CD14-positive monocyte (primary cell): ENCODE measurements around the gene ACP7. TPM values are rescaled to one million over a fixed set of nuclear protein-coding genes. Genes with fewer than 3 reads are reported as not detected.
A peak's percentile ranks its signal among the peaks of the same experiment; 100 is the strongest.

Source experiments
- DNase-seq, 3 donors: peaks; one replicate each; pipeline ENCODE4 v3.0.0-alpha.2; 2011 to 2022
- H2AFZ ChIP-seq: 2 replicates; pipeline ENCODE4 v1.6.0; 2012; ENCODE audit warnings: mild to moderate bottlenecking, low read depth, low read length, inconsistent platforms; ENCODE audit not compliant: insufficient read depth, poor library complexity, severe bottlenecking
- H3K27ac ChIP-seq, 2 donors: 1 replicate in 1 of 2; 2 replicates in 1 of 2; pipeline ENCODE4 v1.5.1; 2012 to 2013; ENCODE audit warnings: low read length in 2 of 2, control low read depth in 1 of 2, inconsistent platforms in 1 of 2, low read depth in 1 of 2, mild to moderate bottlenecking in 1 of 2
- H3K27me3 ChIP-seq, 2 donors: one replicate each; pipeline versions ENCODE4 v1.6.0 to v1.6.1; 2011 to 2013; ENCODE audit warnings: low read length in 2 of 2; ENCODE audit not compliant: control insufficient read depth in 2 of 2, insufficient read depth in 2 of 2
- H3K36me3 ChIP-seq, 2 donors: replicated peaks in 1 of 2; 1 replicate in 1 of 2; 2 replicates in 1 of 2; pipeline versions ENCODE4 v1.5.1 to v1.6.1; 2012 to 2013; ENCODE audit warnings: low read length in 2 of 2, control low read depth in 1 of 2, inconsistent platforms in 1 of 2, mild to moderate bottlenecking in 1 of 2; ENCODE audit not compliant: insufficient read depth in 2 of 2, control insufficient read depth in 1 of 2
- H3K4me1 ChIP-seq, 2 donors: 1 replicate in 1 of 2; 2 replicates in 1 of 2; pipeline versions ENCODE4 v1.5.1 to v1.6.1; 2012 to 2013; ENCODE audit warnings: low read length in 2 of 2, control low read depth in 1 of 2, inconsistent platforms in 1 of 2, mild to moderate bottlenecking in 1 of 2, moderate library complexity in 1 of 2; ENCODE audit not compliant: insufficient read depth in 2 of 2, control insufficient read depth in 1 of 2
- H3K4me2 ChIP-seq: replicated peaks from 2 replicates; pipeline ENCODE3; 2012; ENCODE audit warnings: low read length, moderate library complexity, mild to moderate bottlenecking; ENCODE audit not compliant: poor library complexity, severe bottlenecking; ENCODE audit errors: extremely low read depth
- H3K4me3 ChIP-seq, 3 experiments: fragments of 200-600 bp in 1 of 3; sonication (generic) in 1 of 3; replicated peaks in 1 of 3; 1 replicate in 2 of 3; 2 replicates in 1 of 3; pipeline ENCODE4 v1.5.1; 2011 to 2013; ENCODE audit warnings: low read length in 3 of 3, mild to moderate bottlenecking in 3 of 3, control low read depth in 2 of 3, low read depth in 2 of 3, inconsistent platforms in 1 of 3, moderate library complexity in 1 of 3
- H3K79me2 ChIP-seq: 2 replicates; pipeline ENCODE4 v1.6.0; 2012; ENCODE audit warnings: mild to moderate bottlenecking, control low read depth, inconsistent platforms, low read length, moderate library complexity; ENCODE audit not compliant: insufficient read depth
- H3K9ac ChIP-seq: 2 replicates; pipeline ENCODE4 v1.6.0; 2017; ENCODE audit warnings: low read length, mild to moderate bottlenecking; ENCODE audit not compliant: insufficient read depth, poor library complexity, severe bottlenecking
- H3K9me3 ChIP-seq, 2 donors: replicated peaks in 1 of 2; 1 replicate in 1 of 2; 2 replicates in 1 of 2; pipeline versions ENCODE4 v1.5.1 to v1.6.1; 2012 to 2013; ENCODE audit warnings: low read length in 2 of 2, control low read depth in 1 of 2; ENCODE audit not compliant: control insufficient read depth in 1 of 2, insufficient read depth in 1 of 2
- H4K20me1 ChIP-seq: 2 replicates; pipeline ENCODE4 v1.6.0; 2012; ENCODE audit warnings: mild to moderate bottlenecking, low read length, control low read depth, moderate library complexity; ENCODE audit not compliant: insufficient read depth
- H3K27ac Mint-ChIP-seq, 7 donors: one replicate each; pipeline ENCODE4 v1.8.0; 2020; ENCODE audit warnings: mild to moderate bottlenecking in 7 of 7, mixed read lengths in 7 of 7, moderate library complexity in 6 of 7, inconsistent platforms in 2 of 7
- H3K27me3 Mint-ChIP-seq, 3 donors: one replicate each; pipeline ENCODE4 v1.8.0; 2021 to 2022; ENCODE audit warnings: low read depth in 3 of 3, mild to moderate bottlenecking in 3 of 3, mixed read lengths in 3 of 3, moderate library complexity in 3 of 3, inconsistent platforms in 1 of 3
- H3K36me3 Mint-ChIP-seq, 2 donors: one replicate each; pipeline ENCODE4 v1.8.0; 2020; ENCODE audit warnings: mixed read lengths in 2 of 2, inconsistent platforms in 1 of 2, mild to moderate bottlenecking in 1 of 2
- H3K4me1 Mint-ChIP-seq: one replicate; pipeline ENCODE4 v1.8.0; 2020; ENCODE audit warnings: mild to moderate bottlenecking, mixed read lengths
- H3K4me3 Mint-ChIP-seq, 2 donors: one replicate each; pipeline ENCODE4 v1.8.0; 2020; ENCODE audit warnings: mild to moderate bottlenecking in 2 of 2, mixed read lengths in 2 of 2, moderate library complexity in 1 of 2
- H3K9me3 Mint-ChIP-seq, 7 donors: one replicate each; pipeline ENCODE4 v1.8.0; 2020 to 2022; ENCODE audit warnings: mixed read lengths in 7 of 7, mild to moderate bottlenecking in 6 of 7, moderate library complexity in 6 of 7, inconsistent platforms in 2 of 7
- CTCF ChIP-seq: fragments of 200-600 bp; IDR thresholded peaks from one replicate; pipeline ENCODE4 v1.8.0; 2022; ENCODE audit warnings: antibody characterized with exemption, mild to moderate bottlenecking
- WGBS: methylation state at CpG from one replicate; pipeline ENCODE4 v1.1.5; 2013; ENCODE audit warnings: missing lambda C conversion rate; ENCODE audit not compliant: insufficient coverage; 5-methylcytosine and 5-hydroxymethylcytosine counted together
- intact Hi-C, 2 donors: fragments of 100-400 bp; cut with micrococcal nuclease; formaldehyde crosslinking; loops; one replicate each; pipeline versions ENCODE4 v1.15.0 to v1.15.1; 2023
- polyA plus RNA-seq, 3 donors: library from polyadenylated mRNA; depleted of rRNA in 1 of 3; unstranded in 2 of 3; stranded (reverse) in 1 of 3; fragments of 300-500 nt in 2 of 3; fragments of >200 nt in 1 of 3; fragmentation: Illumina TruSeq in 2 of 3; gene quantifications; 1 replicate in 2 of 3; 2 replicates in 1 of 3; pipeline ENCODE4 v1.2.3, GENCODE V29; 2012 to 2021

Gene ACP7
- polyA plus RNA-seq, 3 donors, result not detected

- no peak overlapping the region for H3K4me3 Mint-ChIP-seq
- H3K4me1 Mint-ChIP-seq, result peaks cover 27% of the 10 kb centered on the region
- Histone ChIP-seq H3K4me3 (no peak overlapping the region), H3K9me3 (no peaks in the 10 kb centered on the region), H3K4me1 (peaks cover 6 to 13% of the 10 kb centered on the region in 2 donors), H3K27ac (no peak overlapping the region), H2AFZ (no peak overlapping the region), H3K27me3 (no peaks in the 10 kb centered on the region), H4K20me1 (peaks cover 66% of the 10 kb centered on the region), H3K4me2 (no peak overlapping the region), H3K36me3 (no peaks in the 10 kb centered on the region), H3K9ac (peak overlapping the region; percentile 8), H3K79me2 (peaks cover 67% of the 10 kb centered on the region)
- intact Hi-C loops, result no loop called here
- TF ChIP-seq CTCF, result no peak
- 81% methylated on average over 10 of the region's 12 CpGs for WGBS
- peaks cover 4% of the 10 kb centered on the region in 2 donors for H3K36me3 Mint-ChIP-seq
- no peaks in the 10 kb centered on the region for H3K9me3 Mint-ChIP-seq
- no peaks in the 10 kb centered on the region for H3K27me3 Mint-ChIP-seq
- DNase-seq, result no peak
- peak overlapping the region in 4 of 7 donors; percentile 18 to 66 (median 60) for H3K27ac Mint-ChIP-seq
These were observed 52.2 kb downstream of the ACP7 start for GRCh38 chr19:39136225-39136940.

GRCh38 chr19:39137131-39137530 is 53.0 kb downstream of the ACP7 start:
- DNase-seq, result no peak
- Mint-ChIP-seq H3K36me3 (peaks cover 3 to 4% of the 10 kb centered on the region in 2 donors), H3K9me3 (no peaks in the 10 kb centered on the region), H3K4me3 (no peak overlapping the region), H3K4me1 (peaks cover 31% of the 10 kb centered on the region), H3K27me3 (no peaks in the 10 kb centered on the region), H3K27ac (no peak overlapping the region)
- H3K36me3 ChIP-seq, result no peaks in the 10 kb centered on the region
- H2AFZ ChIP-seq, result no peak overlapping the region
- H3K9ac ChIP-seq, result no peak overlapping the region
- H3K4me3 ChIP-seq, result no peak overlapping the region
- H3K4me1 ChIP-seq, result peaks cover 6 to 13% of the 10 kb centered on the region in 2 donors
- H3K4me2 ChIP-seq, result no peak overlapping the region
- peaks cover 59% of the 10 kb centered on the region for H3K79me2 ChIP-seq
- no peaks in the 10 kb centered on the region for H3K27me3 ChIP-seq
- peaks cover 65% of the 10 kb centered on the region for H4K20me1 ChIP-seq
- intact Hi-C loops, result no loop called here
- no peaks in the 10 kb centered on the region for H3K9me3 ChIP-seq
- TF ChIP-seq CTCF, result no peak
- 94% methylated on average over 11 of the region's 12 CpGs for WGBS
- no peak overlapping the region for H3K27ac ChIP-seq
